Psoas muscle (tissue), 8 donors: Measurements from ENCODE around the gene ATRAID. TPM values are rescaled to one million over a fixed set of nuclear protein-coding genes. Genes with fewer than 3 reads are reported as not detected.
A peak's percentile ranks its signal among the peaks of the same experiment; 100 is the strongest.

ENCODE experiments used
- ATAC-seq, 4 donors: fragments of 200-7000 bp; cut with Tn5 transposase; one replicate each; pipeline ENCODE4 v1.9.1; 2020; ENCODE audit warnings: moderate library complexity in 3 of 4, mild to moderate bottlenecking in 2 of 4
- DNase-seq, 2 donors: peaks; one replicate each; pipeline ENCODE4 v3.0.0-alpha.2; 2020
- H3K27ac ChIP-seq: fragments of 200-600 bp; one replicate; pipeline ENCODE4 v1.8.0; 2022
- H3K27me3 ChIP-seq, 3 donors: fragments of 200-600 bp in 1 of 3; one replicate each; pipeline versions ENCODE4 v1.6.1 to v1.8.0; 2013 to 2022; ENCODE audit warnings: low read length in 2 of 3, mild to moderate bottlenecking in 2 of 3, moderate library complexity in 1 of 3; ENCODE audit not compliant: insufficient read depth in 3 of 3
- H3K36me3 ChIP-seq, 2 donors: fragments of 200-600 bp in 1 of 2; one replicate each; pipeline versions ENCODE4 v1.6.1 to v1.8.0; 2013 to 2022; ENCODE audit warnings: low read depth in 1 of 2, mild to moderate bottlenecking in 1 of 2, moderate library complexity in 1 of 2; ENCODE audit not compliant: insufficient read depth in 1 of 2
- H3K4me1 ChIP-seq: fragments of 200-600 bp; one replicate; pipeline ENCODE4 v1.8.0; 2022
- H3K4me3 ChIP-seq: fragments of 200-600 bp; one replicate; pipeline ENCODE4 v1.8.0; 2022; ENCODE audit warnings: mild to moderate bottlenecking
- H3K9me3 ChIP-seq: fragments of 200-600 bp; one replicate; pipeline ENCODE4 v1.8.0; 2022
- CTCF ChIP-seq: fragments of 200-600 bp; IDR thresholded peaks from one replicate; pipeline ENCODE4 v1.8.0; 2022; ENCODE audit warnings: antibody characterized with exemption
- WGBS, 3 donors: extraction: QIAGEN DNeasy Blood & Tissue Kit; methylation state at CpG; one replicate each; pipeline versions ENCODE4 v1.1.6 to v1.1.7; 2013; 5-methylcytosine and 5-hydroxymethylcytosine counted together
- intact Hi-C, 2 donors: fragments of 100-400 bp; cut with DNase I; formaldehyde crosslinking; loops; one replicate each; pipeline versions ENCODE4 v1.11.0 to v1.14.2; 2022
- polyA plus RNA-seq, 3 donors: library from polyadenylated mRNA; stranded (reverse); fragments of 200-250 nt; gene quantifications; one replicate each; pipeline ENCODE4 v1.2.3, GENCODE V29; 2013
- total RNA-seq, 4 donors: library from RNA; stranded (reverse); fragmentation: NEBNext Ultra II Directional in 2 of 4; extraction: Animal tissue kit (Norgen Biotek cat#: 25700) in 2 of 4; gene quantifications; one replicate each; pipeline versions ENCODE4 v1.2.1 to v1.2.4, GENCODE V29; 2021 to 2023
- donor health status: healthy with polysubstance abuse.
- donor health status: DM: no; HTN: no; CAD: no; lungs with moderate emphysema.
- donor health status: Bipolar disorder and iron deficiency.
- donor health status: healthy.
- donor health status: DM: yes; HTN: yes; CAD: no.
- donor health status: DM: no; HTN: no; CAD: no.
- donor health status: DM: no; HTN: no; CAD: no.
- donor health status: DM: yes; HTN: yes; CAD: no.

ATRAID gene
- total and polyA plus RNA-seq, 7 donors: 87.1 to 188 (median 101) TPM

GRCh38 chr2:27243391-27244130, 31.7 kb downstream of the ATRAID start:
- Histone ChIP-seq H3K4me3 (no peak overlapping the region), H3K27ac (no peak overlapping the region), H3K27me3 (no peaks in the 10 kb centered on the region), H3K4me1 (no peaks in the 10 kb centered on the region), H3K9me3 (no peaks in the 10 kb centered on the region), H3K36me3 (peaks cover 0 to 64% of the 10 kb centered on the region in 2 donors)
- intact Hi-C loops: no loop called here
- no peak for TF ChIP-seq CTCF
- no peak for ATAC-seq
- WGBS, 3 donors: 82 to 87% (median 82%) methylated on average over 14 to 19 of the region's 19 CpGs
- DNase-seq: peak in 1 of 2 donors; percentile 29

- H3K4me3 ChIP-seq: no peak overlapping the region
- no peaks in the 10 kb centered on the region for H3K9me3 ChIP-seq
- intact Hi-C loops: no loop called here
- 64 to 75% (median 74%) methylated on average over 10 of the region's 10 CpGs for WGBS, 3 donors
- no peak overlapping the region for H3K27ac ChIP-seq
- H3K36me3 ChIP-seq: peaks cover 0 to 49% of the 10 kb centered on the region in 2 donors
- no peaks in the 10 kb centered on the region for H3K27me3 ChIP-seq
- ATAC-seq (no peak), DNase-seq (no peak)
- TF ChIP-seq CTCF: no peak
- peaks cover 3% of the 10 kb centered on the region for H3K4me1 ChIP-seq
These were observed 33.3 kb downstream of the ATRAID start for GRCh38 chr2:27245116-27245515.

- H3K27me3 ChIP-seq: no peaks in the 10 kb centered on the region
- no peaks in the 10 kb centered on the region for H3K9me3 ChIP-seq
- no peak overlapping the region for H3K27ac ChIP-seq
- no peak for DNase-seq
- peaks cover 7% of the 10 kb centered on the region for H3K4me1 ChIP-seq
- 67 to 77% (median 75%) methylated on average over 4 of the region's 4 CpGs for WGBS, 3 donors
- ATAC-seq: no peak
- peaks cover 0 to 44% of the 10 kb centered on the region in 2 donors for H3K36me3 ChIP-seq
- H3K4me3 ChIP-seq: no peak overlapping the region
- intact Hi-C loops: no loop called here
- TF ChIP-seq CTCF: no peak
These were observed 33.8 kb downstream of the ATRAID start for GRCh38 chr2:27245626-27246025.

- ATAC-seq (no peak), DNase-seq (no peak)
- Histone ChIP-seq H3K27me3 (no peaks in the 10 kb centered on the region), H3K4me3 (no peak overlapping the region), H3K27ac (no peak overlapping the region), H3K4me1 (peaks cover 7% of the 10 kb centered on the region), H3K36me3 (peaks cover 0 to 21% of the 10 kb centered on the region in 2 donors), H3K9me3 (no peaks in the 10 kb centered on the region)
- intact Hi-C loops: no loop called here
- TF ChIP-seq CTCF: no peak
- 59 to 76% (median 71%) methylated on average over 4 of the region's 4 CpGs for WGBS, 3 donors
These were observed 36.1 kb downstream of the ATRAID start for GRCh38 chr2:27247893-27248292.
